ENCODE results near the gene LCN6.

DNA sequence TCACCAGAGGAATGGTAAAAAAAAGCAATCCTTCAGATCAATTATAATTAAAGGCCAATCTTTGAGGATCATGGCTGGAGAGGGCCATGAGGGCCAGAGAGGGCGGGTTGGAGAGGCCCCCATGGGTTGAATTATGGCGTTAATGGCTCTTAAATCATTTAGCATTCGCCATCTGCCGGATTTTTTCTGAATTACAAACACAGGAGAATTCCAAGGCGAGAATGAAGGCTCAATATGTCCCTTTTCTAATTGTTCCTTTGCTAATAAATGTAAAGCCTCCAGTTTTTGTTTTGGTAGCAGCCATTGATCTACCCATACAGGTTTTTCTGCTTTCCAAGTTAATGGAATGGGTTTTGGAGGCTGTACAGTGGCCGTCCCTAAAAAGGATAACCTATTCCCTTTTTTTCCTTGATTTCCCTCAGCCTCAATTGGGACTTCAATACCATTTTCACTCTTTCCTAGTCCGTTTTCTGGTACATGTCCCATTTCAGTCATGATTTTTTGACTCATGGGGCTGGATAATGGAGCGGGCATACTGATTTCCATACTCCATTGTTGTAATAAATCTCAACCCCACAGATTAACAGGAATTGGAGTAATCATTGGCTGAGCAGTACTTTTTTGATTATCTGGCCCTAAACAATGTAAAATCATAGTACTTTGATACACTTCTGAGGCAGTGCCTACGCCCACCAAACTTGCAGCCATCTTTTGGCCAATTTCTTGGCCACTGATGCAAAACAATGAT, 36.1 kb upstream of the LCN6 start:
- TF ChIP-seq, protein P1, sequence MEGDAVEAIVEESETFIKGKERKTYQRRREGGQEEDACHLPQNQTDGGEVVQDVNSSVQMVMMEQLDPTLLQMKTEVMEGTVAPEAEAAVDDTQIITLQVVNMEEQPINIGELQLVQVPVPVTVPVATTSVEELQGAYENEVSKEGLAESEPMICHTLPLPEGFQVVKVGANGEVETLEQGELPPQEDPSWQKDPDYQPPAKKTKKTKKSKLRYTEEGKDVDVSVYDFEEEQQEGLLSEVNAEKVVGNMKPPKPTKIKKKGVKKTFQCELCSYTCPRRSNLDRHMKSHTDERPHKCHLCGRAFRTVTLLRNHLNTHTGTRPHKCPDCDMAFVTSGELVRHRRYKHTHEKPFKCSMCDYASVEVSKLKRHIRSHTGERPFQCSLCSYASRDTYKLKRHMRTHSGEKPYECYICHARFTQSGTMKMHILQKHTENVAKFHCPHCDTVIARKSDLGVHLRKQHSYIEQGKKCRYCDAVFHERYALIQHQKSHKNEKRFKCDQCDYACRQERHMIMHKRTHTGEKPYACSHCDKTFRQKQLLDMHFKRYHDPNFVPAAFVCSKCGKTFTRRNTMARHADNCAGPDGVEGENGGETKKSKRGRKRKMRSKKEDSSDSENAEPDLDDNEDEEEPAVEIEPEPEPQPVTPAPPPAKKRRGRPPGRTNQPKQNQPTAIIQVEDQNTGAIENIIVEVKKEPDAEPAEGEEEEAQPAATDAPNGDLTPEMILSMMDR (IDR thresholded peaks at IDR 0.05) = peak in 3 of 4 experiments; percentile 48 to 68 (median 66)
- no peak for TF ChIP-seq POLR2AphosphoS5 (IDR thresholded peaks at IDR 0.05)

Data from prostate gland (tissue), 2 donors.